Activated CD4-positive, alpha-beta T cell treated with anti-CD3 and anti-CD28 coated beads, Interleukin-10, Interleukin-2, amounts not matched to agents 100 ng/mL and 50 ng/mL, durations not matched to agents 16 hours and 8 hours (primary cell): ENCODE data around the gene CENPC.
"Not testable (repeated sequence)": the region's sequence is repeated elsewhere in the genome, so short reads cannot be mapped to it uniquely, and the experiment has no call there.

Source experiments
- DNase-seq: peaks from one replicate; pipeline ENCODE4 v3.0.0-alpha.2; 2020

Gene CENPC

GRCh38 chr4:67466751-67467150 is 78.6 kb downstream of the CENPC start:
- DNase-seq, result no peak

GRCh38 chr4:67465763-67466052 is 79.6 kb downstream of the CENPC start:
- no peak for DNase-seq

GRCh38 chr4:67465032-67465762 is 80.1 kb downstream of the CENPC start:
- no peak for DNase-seq

DNA sequence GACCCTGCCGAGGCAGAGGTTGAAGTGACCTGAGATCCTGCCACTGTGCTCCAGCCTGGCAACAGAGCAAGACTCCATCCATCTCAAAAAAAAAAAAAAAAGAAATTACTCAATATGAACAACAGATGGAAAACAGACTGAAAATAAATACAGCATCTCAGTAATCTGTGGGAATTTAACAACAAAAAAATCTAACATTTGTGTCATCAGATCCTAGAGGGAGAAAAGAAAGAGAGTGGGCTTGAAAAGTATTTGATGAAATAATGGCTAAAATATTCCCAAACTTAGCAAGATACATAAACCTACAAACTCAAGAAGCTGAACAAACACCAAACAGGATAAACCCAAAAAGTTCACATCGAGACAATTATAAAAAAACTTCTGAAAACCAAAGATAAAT is 84.7 kb downstream of the CENPC start:
- DNase-seq, result no peak

DNA sequence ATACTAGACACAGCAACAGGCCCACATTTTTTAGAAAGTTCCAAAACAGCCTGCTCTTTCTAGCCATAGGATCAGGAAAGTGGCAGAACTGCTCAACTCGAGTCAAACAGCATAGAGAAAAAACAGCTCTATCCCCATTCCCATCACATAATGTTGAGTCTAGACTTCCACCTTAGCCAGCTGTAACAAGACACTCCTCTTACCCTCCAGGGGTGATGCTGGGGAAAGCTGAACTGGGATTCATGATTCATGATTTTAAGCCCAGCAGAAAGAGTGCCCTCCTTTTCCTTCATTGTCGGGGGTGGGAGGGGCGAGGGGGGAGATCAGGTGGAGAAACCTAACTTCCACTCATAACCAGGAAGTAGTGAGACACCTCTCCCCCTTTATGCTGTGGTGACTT is 86.1 kb downstream of the CENPC start:
- no peak for DNase-seq

- no peak for DNase-seq
Observed at GRCh38 chr4:67456577-67457196, 88.6 kb downstream of the CENPC start.

GRCh38 chr4:67452846-67453205 is 92.5 kb downstream of the CENPC start:
- not testable (repeated sequence) for DNase-seq

DNA sequence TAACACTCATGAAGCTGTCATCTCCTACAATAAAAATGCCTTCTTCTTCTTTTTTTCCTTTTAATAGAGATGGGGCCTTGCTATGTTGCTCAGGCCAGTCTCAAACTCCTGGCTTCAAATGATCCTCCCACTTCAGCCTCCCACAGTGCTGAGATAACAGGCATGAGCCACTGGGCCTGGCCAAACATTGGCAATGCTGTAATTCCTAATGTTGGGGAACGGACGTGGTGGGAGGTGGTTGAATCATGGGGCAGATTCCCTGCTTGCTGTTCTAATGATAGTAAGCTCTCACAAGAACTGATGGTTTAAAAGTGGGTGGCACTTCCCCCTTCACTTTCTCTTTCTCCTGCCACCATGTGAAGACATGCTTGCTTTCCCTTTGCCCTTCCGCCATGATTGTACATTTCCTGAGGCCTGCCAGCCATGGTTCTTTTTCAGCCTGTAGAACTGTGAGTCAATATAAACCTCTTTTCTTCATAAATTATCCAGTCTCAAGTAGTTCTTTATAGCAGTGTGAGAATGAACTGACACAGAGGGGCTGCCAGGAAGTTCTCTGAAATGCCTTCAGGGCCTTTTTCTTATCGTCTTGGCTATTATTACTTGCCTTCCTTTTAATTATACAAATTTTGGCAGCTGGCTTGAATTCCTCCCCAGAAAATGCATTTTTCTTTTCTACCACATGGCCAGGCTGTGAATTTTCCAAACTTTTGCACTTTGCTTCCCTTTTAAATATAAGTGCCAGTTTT is 93.0 kb downstream of the CENPC start:
- no peak for DNase-seq

GRCh38 chr4:67451464-67451863 is 93.8 kb downstream of the CENPC start:
- no peak for DNase-seq

GRCh38 chr4:67448621-67449020 is 96.7 kb downstream of the CENPC start:
- no peak for DNase-seq

DNA sequence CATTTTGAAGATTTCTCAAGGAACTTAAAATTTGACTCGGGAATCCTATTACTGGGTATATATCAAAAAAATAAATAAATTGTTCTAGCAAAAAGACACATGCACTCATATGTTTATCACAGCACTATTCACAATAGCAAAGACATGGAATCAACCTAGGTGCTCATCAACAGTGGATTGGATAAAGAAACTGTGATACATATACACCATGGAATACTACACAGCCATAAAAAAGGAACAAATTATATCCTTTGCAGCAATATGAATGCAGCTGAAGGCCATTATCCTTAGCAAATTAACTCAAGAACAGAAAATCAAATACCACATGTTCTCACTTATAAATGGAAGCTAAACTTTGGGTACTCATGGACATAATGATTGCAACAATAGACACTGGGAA is 97.4 kb downstream of the CENPC start:
- DNase-seq, result no peak

- no peak for DNase-seq
Observed at GRCh38 chr4:67446811-67447210, 98.5 kb downstream of the CENPC start.

DNA sequence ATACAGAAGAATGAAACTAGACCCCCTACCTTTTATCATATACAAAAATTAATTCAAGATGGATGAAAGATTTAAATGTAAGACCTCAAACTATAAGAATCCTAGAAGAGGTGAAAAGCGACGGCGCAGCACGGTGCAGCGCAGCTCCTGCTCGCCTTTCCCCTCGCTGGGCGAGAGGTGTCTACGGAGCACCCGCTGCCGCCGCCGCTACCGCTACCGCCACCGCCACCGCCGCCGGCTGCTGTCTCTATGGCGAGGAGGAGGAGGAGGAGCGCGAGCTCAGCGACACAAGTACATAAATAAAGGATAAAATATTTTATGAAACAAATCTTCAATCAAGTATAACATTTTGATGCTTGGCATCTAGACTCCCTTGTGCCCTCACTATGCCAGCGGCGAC is 99.4 kb downstream of the CENPC start:
- not testable (repeated sequence) for DNase-seq

GRCh38 chr4:67438975-67439374 is 106.3 kb downstream of the CENPC start:
- DNase-seq, result no peak

DNA sequence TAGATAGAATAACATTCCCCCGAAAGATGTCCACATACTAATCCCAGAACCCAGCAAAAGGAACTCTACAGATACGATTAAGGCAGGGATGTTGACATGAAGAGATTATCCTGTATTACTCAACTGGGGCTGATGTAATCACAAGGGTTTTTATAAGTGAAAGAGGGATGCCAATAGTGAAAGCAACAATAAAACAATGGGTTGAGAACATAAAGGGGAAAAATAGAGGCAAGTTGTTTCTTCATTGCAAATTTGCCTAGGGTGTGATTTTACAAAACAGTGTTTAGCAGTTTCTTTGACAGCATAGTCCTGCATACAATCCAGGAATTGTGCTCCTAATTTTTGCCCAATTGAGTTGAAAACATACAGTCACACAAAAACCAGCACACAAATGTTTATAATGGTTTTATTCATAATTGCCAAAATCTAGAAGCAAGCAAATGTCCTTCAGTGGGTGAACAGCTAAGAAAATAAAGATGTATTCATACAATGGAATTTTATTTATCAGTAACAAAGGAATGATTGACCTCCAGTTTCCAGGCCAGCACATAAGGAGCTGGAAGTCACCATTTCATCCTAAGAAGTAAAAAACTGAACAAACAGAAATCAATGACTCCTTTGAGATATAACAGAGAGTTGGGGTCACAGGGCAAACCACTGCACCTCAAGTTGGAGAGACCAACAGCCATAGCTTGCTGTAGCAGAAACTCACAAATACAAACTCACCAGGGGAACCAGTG is 107.2 kb downstream of the CENPC start:
- DNase-seq, result no peak

DNA sequence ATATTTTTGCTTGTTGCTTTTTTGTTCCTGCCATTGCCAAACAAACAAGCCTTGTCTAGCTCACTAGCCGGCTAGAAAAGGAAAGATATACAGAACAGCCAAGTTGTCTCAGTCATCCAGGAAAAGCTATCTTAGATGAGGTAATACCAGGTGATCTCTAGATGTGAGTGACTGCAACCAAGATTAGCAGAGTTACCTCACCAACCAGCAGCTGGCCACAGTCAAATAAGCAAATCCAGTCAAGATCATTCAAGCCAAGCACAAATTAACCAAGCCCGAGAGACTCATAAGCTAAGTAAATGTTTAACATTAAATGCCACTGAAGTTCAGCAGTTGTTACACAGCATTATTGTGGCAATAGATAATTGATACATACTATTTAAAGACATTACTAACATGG is 108.6 kb downstream of the CENPC start:
- no peak for DNase-seq

GRCh38 chr4:67430989-67431388 is 114.3 kb downstream of the CENPC start:
- DNase-seq, result no peak

GRCh38 chr4:67428819-67429218 is 116.5 kb downstream of the CENPC start:
- no peak for DNase-seq
